Activated naive CD4-positive, alpha-beta T cell treated with anti-CD3 and anti-CD28 coated beads, Interleukin-2, amount 10 ng/mL, durations not matched to agents 7 days and 5 days (primary cell): ENCODE measurements around the gene EDN3.
"Not testable (repeated sequence)": the region's sequence is repeated elsewhere in the genome, so short reads cannot be mapped to it uniquely, and the experiment has no call there.

ENCODE experiments used
- CTCF ChIA-PET: fragments of 350-600 bp; sonication (Branson Sonifier 250); formaldehyde crosslinking; loops from one replicate; lab custom pipeline; 2021; ENCODE audit warnings: antibody characterized with exemption; lab: Charles Lee
- DNase-seq: peaks from one replicate; pipeline ENCODE4 v3.0.0-alpha.2; 2020
- H3K27ac Mint-ChIP-seq: one replicate; pipeline ENCODE4 v1.8.0; 2021; ENCODE audit warnings: mild to moderate bottlenecking, moderate library complexity, mixed read lengths
- H3K27me3 Mint-ChIP-seq: one replicate; pipeline ENCODE4 v1.8.0; 2021; ENCODE audit warnings: mild to moderate bottlenecking, mixed read lengths
- H3K36me3 Mint-ChIP-seq: one replicate; pipeline ENCODE4 v1.8.0; 2021; ENCODE audit warnings: mixed read lengths
- H3K4me1 Mint-ChIP-seq: one replicate; pipeline ENCODE4 v1.8.0; 2021; ENCODE audit warnings: mixed read lengths
- H3K4me3 Mint-ChIP-seq: one replicate; pipeline ENCODE4 v1.8.0; 2021; ENCODE audit warnings: mild to moderate bottlenecking, moderate library complexity, mixed read lengths
- H3K9me3 Mint-ChIP-seq: one replicate; pipeline ENCODE4 v1.8.0; 2021; ENCODE audit warnings: mixed read lengths

EDN3 gene

GRCh38 chr20:59354460-59354859 is 54.0 kb downstream of the EDN3 start:
- Mint-ChIP-seq H3K9me3 (no peaks in the 10 kb centered on the region), H3K27ac (no peak overlapping the region), H3K4me1 (no peaks in the 10 kb centered on the region), H3K27me3 (peaks cover 16% of the 10 kb centered on the region), H3K4me3 (no peak overlapping the region), H3K36me3 (no peaks in the 10 kb centered on the region)
- CTCF ChIA-PET: no interaction called here
- DNase-seq: no peak

GRCh38 chr20:59355242-59355641 is 54.8 kb downstream of the EDN3 start:
- Mint-ChIP-seq H3K27ac (no peak overlapping the region), H3K36me3 (no peaks in the 10 kb centered on the region), H3K9me3 (no peaks in the 10 kb centered on the region), H3K4me1 (no peaks in the 10 kb centered on the region), H3K27me3 (peaks cover 20% of the 10 kb centered on the region), H3K4me3 (no peak overlapping the region)
- CTCF ChIA-PET: no interaction called here
- no peak for DNase-seq

- Mint-ChIP-seq H3K27me3 (peaks cover 31% of the 10 kb centered on the region), H3K4me3 (no peak overlapping the region), H3K4me1 (no peaks in the 10 kb centered on the region), H3K27ac (no peak overlapping the region), H3K36me3 (no peaks in the 10 kb centered on the region), H3K9me3 (no peaks in the 10 kb centered on the region)
- CTCF ChIA-PET: no interaction called here
- no peak for DNase-seq
Measured at GRCh38 chr20:59356662-59357165, 56.3 kb downstream of the EDN3 start.

- CTCF ChIA-PET, H3K36me3 Mint-ChIP-seq, DNase-seq, H3K4me1 Mint-ChIP-seq, H3K4me3 Mint-ChIP-seq, H3K9me3 Mint-ChIP-seq, H3K27ac Mint-ChIP-seq: not testable (repeated sequence)
- peaks cover 28% of the 10 kb centered on the region for H3K27me3 Mint-ChIP-seq
Measured at GRCh38 chr20:59358793-59359192, 58.4 kb downstream of the EDN3 start.

GRCh38 chr20:59359906-59360725 is 59.7 kb downstream of the EDN3 start:
- Mint-ChIP-seq H3K9me3 (no peaks in the 10 kb centered on the region), H3K27me3 (peaks cover 28% of the 10 kb centered on the region), H3K4me1 (no peaks in the 10 kb centered on the region), H3K27ac (no peak overlapping the region), H3K4me3 (no peak overlapping the region), H3K36me3 (no peaks in the 10 kb centered on the region)
- peak; percentile 8 for DNase-seq
- CTCF ChIA-PET: interaction anchor here (1.1 kb wide), 1 partner anchor 8 kb away, joined by 3 read pairs; no protein-coding TSS in a partner anchor

GRCh38 chr20:59360934-59361333 is 60.5 kb downstream of the EDN3 start:
- Mint-ChIP-seq H3K27me3 (peaks cover 28% of the 10 kb centered on the region), H3K27ac (no peak overlapping the region), H3K4me3 (no peak overlapping the region), H3K36me3 (no peaks in the 10 kb centered on the region), H3K4me1 (no peaks in the 10 kb centered on the region), H3K9me3 (no peaks in the 10 kb centered on the region)
- DNase-seq: peak; percentile 2
- CTCF ChIA-PET: no interaction called here

- DNase-seq: peak; percentile 3
- Mint-ChIP-seq H3K36me3 (no peaks in the 10 kb centered on the region), H3K27me3 (peaks cover 27% of the 10 kb centered on the region), H3K27ac (no peak overlapping the region), H3K9me3 (no peaks in the 10 kb centered on the region), H3K4me1 (no peaks in the 10 kb centered on the region), H3K4me3 (no peak overlapping the region)
- CTCF ChIA-PET: interaction anchor here (0.6 kb wide), 1 partner anchor 109 kb away, joined by 3 read pairs; no protein-coding TSS in a partner anchor
Measured at GRCh38 chr20:59361411-59361810, 61.0 kb downstream of the EDN3 start.

GRCh38 chr20:59363101-59363500 is 62.7 kb downstream of the EDN3 start:
- CTCF ChIA-PET: no interaction called here
- Mint-ChIP-seq H3K4me1 (no peaks in the 10 kb centered on the region), H3K9me3 (no peaks in the 10 kb centered on the region), H3K27me3 (peaks cover 21% of the 10 kb centered on the region), H3K27ac (no peak overlapping the region), H3K36me3 (no peaks in the 10 kb centered on the region), H3K4me3 (no peak overlapping the region)
- no peak for DNase-seq

GRCh38 chr20:59364611-59365010 is 64.2 kb downstream of the EDN3 start:
- Mint-ChIP-seq H3K36me3 (no peaks in the 10 kb centered on the region), H3K9me3 (no peaks in the 10 kb centered on the region), H3K4me3 (no peak overlapping the region), H3K4me1 (no peaks in the 10 kb centered on the region), H3K27me3 (peaks cover 14% of the 10 kb centered on the region), H3K27ac (no peak overlapping the region)
- CTCF ChIA-PET: no interaction called here
- DNase-seq: no peak

- H3K4me3 Mint-ChIP-seq: no peak overlapping the region
- no peaks in the 10 kb centered on the region for H3K4me1 Mint-ChIP-seq
- no peaks in the 10 kb centered on the region for H3K36me3 Mint-ChIP-seq
- H3K27me3 Mint-ChIP-seq: peaks cover 7% of the 10 kb centered on the region
- CTCF ChIA-PET: no interaction called here
- H3K9me3 Mint-ChIP-seq: no peaks in the 10 kb centered on the region
- no peak for DNase-seq
- H3K27ac Mint-ChIP-seq: no peak overlapping the region
Measured at GRCh38 chr20:59365611-59366285, 65.3 kb downstream of the EDN3 start.

- H3K27me3 Mint-ChIP-seq: peaks cover 38% of the 10 kb centered on the region
- no peak overlapping the region for H3K4me3 Mint-ChIP-seq
- H3K4me1 Mint-ChIP-seq: no peaks in the 10 kb centered on the region
- H3K27ac Mint-ChIP-seq: no peak overlapping the region
- no peaks in the 10 kb centered on the region for H3K9me3 Mint-ChIP-seq
- CTCF ChIA-PET: no interaction called here
- DNase-seq: no peak
- H3K36me3 Mint-ChIP-seq: no peaks in the 10 kb centered on the region
Measured at GRCh38 chr20:59371431-59371830, 71.0 kb downstream of the EDN3 start.

- H3K36me3 Mint-ChIP-seq: no peaks in the 10 kb centered on the region
- peaks cover 38% of the 10 kb centered on the region for H3K27me3 Mint-ChIP-seq
- CTCF ChIA-PET: no interaction called here
- H3K27ac Mint-ChIP-seq: no peak overlapping the region
- H3K4me3 Mint-ChIP-seq: no peak overlapping the region
- H3K9me3 Mint-ChIP-seq: no peaks in the 10 kb centered on the region
- no peak for DNase-seq
- H3K4me1 Mint-ChIP-seq: no peaks in the 10 kb centered on the region
Measured at GRCh38 chr20:59374261-59374660, 73.8 kb downstream of the EDN3 start.

- no peak for DNase-seq
- CTCF ChIA-PET: no interaction called here
- Mint-ChIP-seq H3K4me3 (no peak overlapping the region), H3K4me1 (no peaks in the 10 kb centered on the region), H3K9me3 (no peaks in the 10 kb centered on the region), H3K36me3 (no peaks in the 10 kb centered on the region), H3K27ac (no peak overlapping the region), H3K27me3 (peaks cover 46% of the 10 kb centered on the region)
Measured at GRCh38 chr20:59375541-59375940, 75.1 kb downstream of the EDN3 start.
